H1 (cell line): ENCODE measurements around the gene CPLX1. TPM values are rescaled to one million over a fixed set of nuclear protein-coding genes. Genes with fewer than 3 reads are reported as not detected.
A peak's percentile ranks its signal among the peaks of the same experiment; 100 is the strongest.

Experiments
- CTCF ChIA-PET: fragments of 300-600 bp; sonication (Branson Sonifier 250); formaldehyde crosslinking; loops from one replicate; lab custom pipeline; 2021; ENCODE audit not compliant: partially characterized antibody; lab: Charles Lee
- POLR2A ChIA-PET: fragments of 300-600 bp; sonication (Branson Sonifier 250); formaldehyde crosslinking; loops from one replicate; lab custom pipeline; 2021; ENCODE audit warnings: inconsistent platforms; ENCODE audit not compliant: partially characterized antibody; lab: Charles Lee
- DNase-seq, 2 experiments: peaks; one replicate each; pipeline versions ENCODE4 v3.0.0 to v3.0.0-alpha.2; 2010 to 2022; ENCODE audit warnings: low spot score in 2 of 2, low read depth in 1 of 2, mixed read lengths in 1 of 2
- FAIRE-seq: peaks from 2 replicates; lab custom pipeline; 2011; peaks lifted over from hg19 to GRCh38; lab: Jason Lieb, UNC
- H2AFZ ChIP-seq: 2 replicates; pipeline ENCODE4 v1.8.1; 2012; ENCODE audit warnings: low read length, inconsistent platforms
- H2AK5ac ChIP-seq: 2 replicates; pipeline ENCODE4 v1.6.1; 2013; ENCODE audit warnings: low read depth, low read length
- H2BK120ac ChIP-seq: replicated peaks from 2 replicates; pipeline ENCODE3; 2013; ENCODE audit warnings: low read depth, low read length, inconsistent platforms
- H2BK12ac ChIP-seq: 2 replicates; pipeline ENCODE4 v1.6.1; 2013; ENCODE audit warnings: low read depth, low read length
- H2BK15ac ChIP-seq: 2 replicates; pipeline ENCODE4 v1.6.1; 2013; ENCODE audit warnings: low read length
- H2BK20ac ChIP-seq: 2 replicates; pipeline ENCODE4 v1.6.1; 2013; ENCODE audit warnings: low read length
- H2BK5ac ChIP-seq: 2 replicates; pipeline ENCODE4 v1.6.1; 2013; ENCODE audit warnings: low read depth, low read length
- H3K14ac ChIP-seq: 2 replicates; pipeline ENCODE4 v1.6.1; 2013; ENCODE audit warnings: inconsistent platforms; ENCODE audit not compliant: insufficient read length
- H3K18ac ChIP-seq: 2 replicates; pipeline ENCODE4 v1.6.1; 2013; ENCODE audit warnings: low read length; ENCODE audit errors: extremely low read depth
- H3K23ac ChIP-seq: 2 replicates; pipeline ENCODE4 v1.6.1; 2013; ENCODE audit warnings: inconsistent platforms; ENCODE audit not compliant: insufficient read length
- H3K23me2 ChIP-seq: 2 replicates; pipeline ENCODE4 v1.6.1; 2013; ENCODE audit warnings: low read depth, low read length
- H3K27ac ChIP-seq: 2 replicates; pipeline ENCODE4 v1.6.1; 2011; ENCODE audit warnings: low read depth, low read length, inconsistent platforms
- H3K27me3 ChIP-seq, 4 experiments: replicated peaks in 1 of 4; 1 replicate in 1 of 4; 2 replicates in 3 of 4; pipeline versions ENCODE4 v1.6.1 to v1.8.1; 2011 to 2013; ENCODE audit warnings: low read length in 3 of 4, mild to moderate bottlenecking in 3 of 4, inconsistent platforms in 2 of 4, mixed read lengths in 2 of 4, moderate library complexity in 1 of 4; ENCODE audit not compliant: control insufficient read depth in 3 of 4, insufficient read depth in 3 of 4; ENCODE audit errors: extremely low read depth in 1 of 4
- H3K36me3 ChIP-seq, 4 experiments: 2 replicates each; pipeline versions ENCODE4 v1.6.1 to v1.8.1; 2011 to 2013; ENCODE audit warnings: mild to moderate bottlenecking in 4 of 4, low read length in 3 of 4, moderate library complexity in 2 of 4, control low read depth in 1 of 4, inconsistent platforms in 1 of 4; ENCODE audit not compliant: insufficient read depth in 4 of 4, control insufficient read depth in 2 of 4
- H3K4ac ChIP-seq: replicated peaks from 2 replicates; pipeline ENCODE3; 2013; ENCODE audit warnings: low read length, low read depth, mixed read lengths, inconsistent platforms; ENCODE audit not compliant: insufficient read length
- H3K4me1 ChIP-seq, 4 experiments: replicated peaks in 1 of 4; 1 replicate in 1 of 4; 2 replicates in 3 of 4; pipeline versions ENCODE4 v1.6.1 to v1.8.1; 2011 to 2013; ENCODE audit warnings: low read length in 3 of 4, inconsistent platforms in 2 of 4, mixed read lengths in 1 of 4; ENCODE audit not compliant: insufficient read depth in 4 of 4, control insufficient read depth in 3 of 4
- H3K4me2 ChIP-seq, 2 experiments: 2 replicates each; pipeline versions ENCODE4 v1.6.1 to v1.8.1; 2011 to 2013; ENCODE audit warnings: low read depth in 2 of 2, low read length in 2 of 2, control low read depth in 1 of 2, inconsistent platforms in 1 of 2, mild to moderate bottlenecking in 1 of 2; ENCODE audit not compliant: insufficient read depth in 1 of 2
- H3K4me3 ChIP-seq, 4 experiments: fragments of 200-600, 300-600 bp in 1 of 4; sonication (generic), shearing (Covaris generic), sonication (Bioruptor Twin) in 1 of 4; 2 replicates each; pipeline versions ENCODE4 v1.5.1 to v1.8.1; 2011 to 2016; ENCODE audit warnings: low read length in 4 of 4, low read depth in 3 of 4, control low read depth in 2 of 4, inconsistent platforms in 2 of 4, mild to moderate bottlenecking in 2 of 4, mixed read lengths in 1 of 4, moderate library complexity in 1 of 4; ENCODE audit not compliant: insufficient read depth in 2 of 4; ENCODE audit errors: extremely low read depth in 1 of 4
- H3K56ac ChIP-seq: replicated peaks from 2 replicates; pipeline ENCODE3; 2013; ENCODE audit warnings: low read depth, mild to moderate bottlenecking, mixed read lengths, low read length, inconsistent platforms; ENCODE audit not compliant: insufficient read length
- H3K79me1 ChIP-seq: 2 replicates; pipeline ENCODE4 v1.6.1; 2013; ENCODE audit warnings: low read depth, low read length, control low read depth
- H3K79me2 ChIP-seq, 2 experiments: 2 replicates each; pipeline versions ENCODE4 v1.6.1 to v1.8.1; 2012 to 2013; ENCODE audit warnings: low read length in 2 of 2, mild to moderate bottlenecking in 2 of 2, inconsistent platforms in 1 of 2; ENCODE audit not compliant: insufficient read depth in 2 of 2, control insufficient read depth in 1 of 2
- H3K9ac ChIP-seq, 4 experiments: replicated peaks in 1 of 4; 1 replicate in 1 of 4; 2 replicates in 3 of 4; pipeline versions ENCODE4 v1.6.1 to v1.8.1; 2011 to 2013; ENCODE audit warnings: low read depth in 3 of 4, low read length in 3 of 4, control low read depth in 2 of 4, mild to moderate bottlenecking in 2 of 4, moderate library complexity in 2 of 4, inconsistent platforms in 1 of 4; ENCODE audit errors: extremely low read depth in 1 of 4
- H3K9me3 ChIP-seq, 2 experiments: 2 replicates each; pipeline versions ENCODE4 v1.6.1 to v1.8.1; 2012 to 2013; ENCODE audit warnings: mild to moderate bottlenecking in 2 of 2, moderate library complexity in 2 of 2, control low read depth in 1 of 2, inconsistent platforms in 1 of 2, low read depth in 1 of 2, low read length in 1 of 2, mixed read lengths in 1 of 2; ENCODE audit not compliant: insufficient read depth in 2 of 2
- H4K20me1 ChIP-seq, 2 experiments: replicated peaks in 1 of 2; 2 replicates each; pipeline versions ENCODE3 to v1.8.1; 2011 to 2013; ENCODE audit warnings: inconsistent platforms in 2 of 2, low read length in 2 of 2, mild to moderate bottlenecking in 1 of 2; ENCODE audit not compliant: insufficient read depth in 2 of 2, control insufficient read depth in 1 of 2
- H4K5ac ChIP-seq: 2 replicates; pipeline ENCODE4 v1.6.1; 2013; ENCODE audit warnings: low read length, low read depth, mixed read lengths, inconsistent platforms; ENCODE audit not compliant: insufficient read length
- H4K8ac ChIP-seq: 2 replicates; pipeline ENCODE4 v1.8.0; 2013; ENCODE audit warnings: mild to moderate bottlenecking, moderate library complexity, low read length, inconsistent platforms; ENCODE audit not compliant: insufficient read depth; ENCODE audit errors: extremely low read depth
- H4K91ac ChIP-seq: replicated peaks from 2 replicates; pipeline ENCODE3; 2013; ENCODE audit warnings: low read length, mixed read lengths, inconsistent platforms; ENCODE audit not compliant: insufficient read length
- EGR1 ChIP-seq: IDR thresholded peaks from 2 replicates; pipeline ENCODE4 v1.6.1; 2011; ENCODE audit warnings: low read depth, low read length, borderline replicate concordance
- HDAC2 ChIP-seq, 2 experiments: fragments of 300-600 bp in 1 of 2; sonication (generic) in 1 of 2; IDR thresholded peaks; 2 replicates each; pipeline ENCODE4 v1.6.1; 2011 to 2012; ENCODE audit warnings: low read depth in 2 of 2, low read length in 2 of 2, mild to moderate bottlenecking in 2 of 2, moderate library complexity in 2 of 2, borderline replicate concordance in 1 of 2, inconsistent platforms in 1 of 2
- KDM4A ChIP-seq: IDR thresholded peaks from one replicate; pipeline ENCODE4 v1.7.1; 2012; ENCODE audit warnings: low read depth, mild to moderate bottlenecking, moderate library complexity, low read length, inconsistent platforms; ENCODE audit not compliant: severe bottlenecking
- MAFK ChIP-seq: IDR thresholded peaks from 2 replicates; pipeline ENCODE4 v1.6.1; 2012; ENCODE audit warnings: low read depth, mild to moderate bottlenecking, improper control_type of control experiment, low read length
- POLR2AphosphoS5 ChIP-seq: IDR thresholded peaks from 2 replicates; pipeline ENCODE4 v1.6.1; 2011; ENCODE audit warnings: low read depth, low read length
- TAF7 ChIP-seq: optimal IDR thresholded peaks from 2 replicates; pipeline ENCODE3; 2011; ENCODE audit warnings: low read depth, mild to moderate bottlenecking, inconsistent platforms, low read length, moderate library complexity, borderline replicate concordance
- TCF12 ChIP-seq: IDR thresholded peaks from 2 replicates; pipeline ENCODE4 v1.6.1; 2011; ENCODE audit warnings: low read depth, mild to moderate bottlenecking, low read length
- ZNF274 ChIP-seq: IDR thresholded peaks from 2 replicates; pipeline ENCODE4 v1.7.0; 2012; ENCODE audit warnings: low read length, borderline replicate concordance; ENCODE audit errors: extremely low read depth
- WGBS, 2 experiments: shearing (Covaris generic) in 1 of 2; methylation state at CpG; one replicate each; pipeline versions ENCODE4 v1.1.6 to v1.1.7; 2013 to 2015; ENCODE audit warnings: low lambda C conversion rate in 2 of 2, mixed read lengths in 2 of 2, inconsistent platforms in 1 of 2, low coverage in 1 of 2, missing lambda C conversion rate in 1 of 2; ENCODE audit not compliant: insufficient replicate concordance in 2 of 2, insufficient coverage in 1 of 2, insufficient read length in 1 of 2; ENCODE audit errors: extremely low coverage in 1 of 2, missing lambda C conversion rate in 1 of 2; 5-methylcytosine and 5-hydroxymethylcytosine counted together
- polyA plus RNA-seq, 7 experiments: library from polyadenylated mRNA; depleted of rRNA in 3 of 7; stranded (reverse) in 5 of 7; unstranded in 2 of 7; fragments of >200 nt in 5 of 7; fragments of 200-250 nt in 2 of 7; gene quantifications; 1 replicate in 5 of 7; 2 replicates in 1 of 7; 4 replicates in 1 of 7; pipeline versions ENCODE4 v1.2.1 to v1.2.3, GENCODE V29; 2011 to 2013; ENCODE audit warnings: missing spikeins in 2 of 7, mixed read lengths in 2 of 7
- total RNA-seq: library from RNA; stranded (reverse); fragmentation: NEBNext Ultra II Directional; extraction: Animal tissue kit (Norgen Biotek cat#: 25700); gene quantifications from 2 replicates; pipeline ENCODE4 v1.2.1, GENCODE V29; 2021
- TF ChIP-seq, protein P1 (sequence below): IDR thresholded peaks from 2 replicates; pipeline ENCODE4 v1.6.1; 2012; ENCODE audit warnings: inconsistent platforms

Gene CPLX1
- total and polyA plus RNA-seq, 2 of the 8 experiments (the other 6 are each of a cell fraction or from before 2014, with no cell fraction given): 0.32 to 0.56 TPM

DNA sequence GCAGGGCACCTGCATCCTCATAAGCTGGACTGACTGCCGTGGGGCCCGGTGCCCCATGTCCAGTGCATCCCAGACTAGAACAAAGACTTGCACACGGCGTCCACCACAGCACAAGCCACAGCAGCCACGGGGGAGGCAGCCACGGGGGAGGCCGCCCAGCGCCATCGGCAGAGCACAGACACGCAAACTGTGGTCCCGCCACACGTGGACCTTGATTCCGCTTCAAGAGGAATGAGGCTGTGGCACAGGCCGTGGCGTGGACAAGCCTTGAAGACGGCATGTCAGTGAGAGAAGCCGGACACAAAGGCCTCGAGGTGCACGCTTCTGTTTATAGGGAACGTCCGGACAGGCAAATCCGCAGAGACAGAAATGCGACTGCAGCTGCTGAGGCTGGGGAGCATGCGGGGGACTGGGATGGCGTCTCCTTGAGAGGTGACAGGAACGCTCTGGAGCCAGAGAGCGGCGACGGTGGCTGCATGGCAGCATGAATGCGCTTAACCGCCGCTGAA is 10.1 kb upstream of the CPLX1 start:
- Histone ChIP-seq H3K4me1 (no peaks in the 10 kb centered on the region), H3K4me3 (no peak overlapping the region), H2BK15ac (no peak overlapping the region), H2AFZ (no peak overlapping the region), H3K56ac (no peak overlapping the region), H2AK5ac (no peak overlapping the region), H3K79me1 (no peaks in the 10 kb centered on the region), H4K91ac (no peak overlapping the region), H3K18ac (no peak overlapping the region), H4K20me1 (no peaks in the 10 kb centered on the region), H3K4ac (no peak overlapping the region), H3K79me2 (no peaks in the 10 kb centered on the region), H3K36me3 (no peaks in the 10 kb centered on the region), H4K5ac (no peak overlapping the region), H2BK12ac (no peak overlapping the region), H3K23ac (no peak overlapping the region), H3K27ac (no peak overlapping the region), H2BK20ac (no peak overlapping the region), H3K9ac (no peak overlapping the region), H4K8ac (peak overlapping the region; percentile 51; the same call in 1 of the 2 replicates), H3K9me3 (peaks cover 6 to 8% of the 10 kb centered on the region in 2 experiments; a peak in 1 of 4 replicates), H3K23me2 (no peaks in the 10 kb centered on the region), H2BK5ac (no peak overlapping the region), H3K4me2 (no peak overlapping the region), H3K27me3 (no peaks in the 10 kb centered on the region), H2BK120ac (no peak overlapping the region), H3K14ac (no peak overlapping the region)
- 90% methylated on average over 28 of the region's 32 CpGs; no CpG with 5 or more reads in 1 of the 2 experiments for WGBS, 2 experiments
- POLR2A ChIA-PET: no interaction called here
- CTCF ChIA-PET: interaction anchor here (0.9 to 1.8 kb wide), 5 partner anchors 11 to 49 kb away, joined by 3 to 6 read pairs (median 4); no protein-coding TSS in a partner anchor
- DNase-seq: no peak
- TF ChIP-seq TCF12 (no peak), ZNF274 (no peak), TAF7 (no peak), KDM4A (no peak), EGR1 (peak; percentile 61), MAFK (no peak), POLR2AphosphoS5 (no peak), HDAC2 (IDR thresholded peaks at IDR 0.05; ENCODE audit: borderline replicate concordance in 1 of 2, low read depth in 2 of 2, low read length in 2 of 2) (no peak)
- TF ChIP-seq, protein P1, sequence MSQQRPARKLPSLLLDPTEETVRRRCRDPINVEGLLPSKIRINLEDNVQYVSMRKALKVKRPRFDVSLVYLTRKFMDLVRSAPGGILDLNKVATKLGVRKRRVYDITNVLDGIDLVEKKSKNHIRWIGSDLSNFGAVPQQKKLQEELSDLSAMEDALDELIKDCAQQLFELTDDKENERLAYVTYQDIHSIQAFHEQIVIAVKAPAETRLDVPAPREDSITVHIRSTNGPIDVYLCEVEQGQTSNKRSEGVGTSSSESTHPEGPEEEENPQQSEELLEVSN: no peak
- FAIRE-seq: no peak
